H9 (cell line): Measurements from ENCODE around the gene TTLL3. TPM values are rescaled to one million over a fixed set of nuclear protein-coding genes. Genes with fewer than 3 reads are reported as not detected.
A peak's percentile ranks its signal among the peaks of the same experiment; 100 is the strongest.

Experiments
- DNase-seq: peaks from one replicate; pipeline ENCODE4 v3.0.0-alpha.2; 2017
- H2AFZ ChIP-seq: one replicate; pipeline ENCODE4 v1.6.1; 2013; ENCODE audit warnings: mild to moderate bottlenecking, low read length, control low read depth, moderate library complexity
- H2AK5ac ChIP-seq: 2 replicates; pipeline ENCODE4 v1.6.1; 2013; ENCODE audit warnings: low read length, control low read depth, mixed read lengths; ENCODE audit not compliant: insufficient read length
- H2BK120ac ChIP-seq: one replicate; pipeline ENCODE4 v1.6.1; 2013; ENCODE audit warnings: low read depth, mild to moderate bottlenecking, low read length, control low read depth, inconsistent platforms; ENCODE audit not compliant: poor library complexity, severe bottlenecking
- H2BK12ac ChIP-seq: 2 replicates; pipeline ENCODE4 v1.6.1; 2013; ENCODE audit warnings: low read length, control low read depth, mixed read lengths, low read depth; ENCODE audit not compliant: insufficient read length
- H2BK15ac ChIP-seq: 2 replicates; pipeline ENCODE4 v1.6.1; 2013; ENCODE audit warnings: low read depth, low read length, control low read depth
- H2BK20ac ChIP-seq: one replicate; pipeline ENCODE4 v1.6.1; 2013; ENCODE audit warnings: low read depth, mild to moderate bottlenecking, low read length, control low read depth, inconsistent platforms; ENCODE audit not compliant: poor library complexity, severe bottlenecking
- H2BK5ac ChIP-seq: 2 replicates; pipeline ENCODE4 v1.6.1; 2013; ENCODE audit warnings: low read length, control low read depth, mixed read lengths; ENCODE audit not compliant: insufficient read length
- H3K14ac ChIP-seq: 2 replicates; pipeline ENCODE4 v1.6.1; 2013; ENCODE audit warnings: low read length, control low read depth; ENCODE audit not compliant: insufficient read depth
- H3K18ac ChIP-seq: 2 replicates; pipeline ENCODE4 v1.6.1; 2013; ENCODE audit warnings: low read depth, mild to moderate bottlenecking, mixed read lengths, low read length, control low read depth; ENCODE audit not compliant: insufficient read length
- H3K23ac ChIP-seq: 2 replicates; pipeline ENCODE4 v1.6.1; 2013; ENCODE audit warnings: low read length, control low read depth, mixed read lengths, low read depth; ENCODE audit not compliant: insufficient read length
- H3K23me2 ChIP-seq: 2 replicates; pipeline ENCODE4 v1.6.1; 2013; ENCODE audit warnings: low read depth, mild to moderate bottlenecking, mixed read lengths, low read length, control low read depth; ENCODE audit not compliant: insufficient read length, poor library complexity, severe bottlenecking
- H3K27ac ChIP-seq: 2 replicates; pipeline ENCODE4 v1.5.1; 2013; ENCODE audit warnings: low read length, control low read depth, mixed read lengths, low read depth; ENCODE audit not compliant: insufficient read length
- H3K27me3 ChIP-seq: 2 replicates; pipeline ENCODE4 v1.6.1; 2013; ENCODE audit warnings: low read length, control low read depth, inconsistent platforms; ENCODE audit not compliant: insufficient read depth
- H3K4ac ChIP-seq: 2 replicates; pipeline ENCODE4 v1.6.1; 2013; ENCODE audit warnings: low read depth, mild to moderate bottlenecking, control low read depth, inconsistent platforms, low read length, moderate library complexity
- H3K4me1 ChIP-seq: 2 replicates; pipeline ENCODE4 v1.6.1; 2013; ENCODE audit warnings: low read length, control low read depth, inconsistent platforms; ENCODE audit not compliant: insufficient read depth
- H3K4me2 ChIP-seq: 2 replicates; pipeline ENCODE4 v1.6.1; 2013; ENCODE audit warnings: low read length, control low read depth, mixed read lengths; ENCODE audit not compliant: insufficient read length, insufficient read depth
- H3K56ac ChIP-seq: 2 replicates; pipeline ENCODE4 v1.6.1; 2013; ENCODE audit warnings: low read depth, mild to moderate bottlenecking, mixed read lengths, low read length, control low read depth; ENCODE audit not compliant: insufficient read length
- H3K79me1 ChIP-seq: 2 replicates; pipeline ENCODE4 v1.6.1; 2013; ENCODE audit warnings: low read depth, mild to moderate bottlenecking, moderate library complexity, low read length, control low read depth, inconsistent platforms; ENCODE audit not compliant: insufficient read depth, poor library complexity, severe bottlenecking
- H3K79me2 ChIP-seq: 2 replicates; pipeline ENCODE4 v1.6.1; 2013; ENCODE audit warnings: low read length, control low read depth, inconsistent platforms; ENCODE audit not compliant: insufficient read depth
- H3K9ac ChIP-seq: 2 replicates; pipeline ENCODE4 v1.6.1; 2013; ENCODE audit warnings: low read length, control low read depth, mixed read lengths; ENCODE audit not compliant: insufficient read length; ENCODE audit errors: extremely low read depth
- H3K9me3 ChIP-seq: one replicate; pipeline ENCODE4 v1.6.1; 2013; ENCODE audit warnings: low read depth, low read length, inconsistent platforms; ENCODE audit not compliant: control insufficient read depth
- H3T11ph ChIP-seq: one replicate; pipeline ENCODE4 v1.6.1; 2013; ENCODE audit warnings: mild to moderate bottlenecking, low read length, control low read depth, inconsistent platforms
- H4K20me1 ChIP-seq: one replicate; pipeline ENCODE4 v1.6.1; 2013; ENCODE audit not compliant: control insufficient read depth, insufficient read length, insufficient read depth
- H4K5ac ChIP-seq: 2 replicates; pipeline ENCODE4 v1.6.1; 2013; ENCODE audit warnings: low read depth, mild to moderate bottlenecking, mixed read lengths, low read length, control low read depth; ENCODE audit not compliant: insufficient read length
- H4K8ac ChIP-seq: replicated peaks from 2 replicates; pipeline ENCODE4 v1.6.1; 2013; ENCODE audit warnings: low read length, control low read depth, mixed read lengths, low read depth; ENCODE audit not compliant: insufficient read length
- H4K91ac ChIP-seq: 2 replicates; pipeline ENCODE4 v1.6.1; 2013; ENCODE audit warnings: low read depth, mild to moderate bottlenecking, moderate library complexity, mixed read lengths, low read length, control low read depth; ENCODE audit not compliant: insufficient read length
- H3K27ac Mint-ChIP-seq, 3 experiments: 2 replicates in 2 of 3; 3 replicates in 1 of 3; pipeline ENCODE4 v1.8.0; 2020 to 2021; ENCODE audit warnings: mixed read lengths in 3 of 3, mild to moderate bottlenecking in 1 of 3, moderate library complexity in 1 of 3
- H3K27me3 Mint-ChIP-seq: 2 replicates; pipeline ENCODE4 v1.8.0; 2021; ENCODE audit warnings: low read depth, mild to moderate bottlenecking, moderate library complexity, mixed read lengths
- H3K36me3 Mint-ChIP-seq, 3 experiments: 2 replicates in 2 of 3; 3 replicates in 1 of 3; pipeline ENCODE4 v1.8.0; 2020 to 2021; ENCODE audit warnings: low read depth in 3 of 3, mixed read lengths in 3 of 3; ENCODE audit not compliant: insufficient read depth in 1 of 3
- H3K4me1 Mint-ChIP-seq, 2 experiments: 2 replicates each; pipeline ENCODE4 v1.8.0; 2020; ENCODE audit warnings: mixed read lengths in 2 of 2
- H3K4me3 Mint-ChIP-seq, 2 experiments: 2 replicates in 1 of 2; 3 replicates in 1 of 2; pipeline ENCODE4 v1.8.0; 2020 to 2021; ENCODE audit warnings: mild to moderate bottlenecking in 2 of 2, mixed read lengths in 2 of 2, moderate library complexity in 1 of 2
- H3K9me3 Mint-ChIP-seq, 2 experiments: 2 replicates in 1 of 2; 3 replicates in 1 of 2; pipeline ENCODE4 v1.8.0; 2020; ENCODE audit warnings: mild to moderate bottlenecking in 2 of 2, mixed read lengths in 2 of 2, moderate library complexity in 1 of 2
- WGBS: extraction: QIAGEN DNeasy Blood & Tissue Kit; methylation state at CpG from one replicate; pipeline ENCODE4 v1.1.7; 2013; ENCODE audit warnings: missing lambda C conversion rate, low lambda C conversion rate, mixed read lengths; ENCODE audit not compliant: insufficient read length; ENCODE audit errors: extremely low coverage; 5-methylcytosine and 5-hydroxymethylcytosine counted together
- total RNA-seq: library from RNA; stranded (reverse); gene quantifications from 2 replicates; pipeline ENCODE4 v1.2.1, GENCODE V29; 2021
- TF ChIP-seq, protein P1 (sequence below): fragments of 200-600 bp; sonication (generic); conservative IDR thresholded peaks from 3 replicates; pipeline ENCODE4 v1.8.0; 2021; ENCODE audit warnings: antibody characterized with exemption, mild to moderate bottlenecking

TTLL3 gene
- total RNA-seq, 1 experiment from 2014 or later = 14.4 TPM

DNA sequence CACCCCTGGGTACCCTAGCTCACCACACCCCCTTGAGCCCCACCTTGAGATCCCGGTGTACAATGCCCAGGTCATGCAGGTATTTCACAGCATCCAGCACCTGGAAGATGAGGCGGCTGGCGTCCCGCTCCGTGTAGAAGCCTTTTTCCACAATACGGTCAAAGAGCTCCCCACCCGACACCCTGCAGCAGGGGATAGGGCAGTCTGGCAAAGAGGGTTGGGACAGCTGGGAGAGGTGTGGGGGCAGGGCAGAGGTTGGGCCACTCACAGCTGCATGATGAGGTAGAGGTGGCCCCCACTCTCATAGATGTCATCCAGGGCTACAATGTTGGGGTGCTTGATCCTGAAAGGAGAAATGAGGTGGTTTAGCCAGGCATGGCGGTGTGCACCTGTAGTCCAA, 47.2 kb upstream of the TTLL3 start:
- H3K9me3 Mint-ChIP-seq = no peaks in the 10 kb centered on the region
- Histone ChIP-seq H3K9ac (no peak overlapping the region), H4K91ac (no peak overlapping the region), H3K4me2 (no peak overlapping the region), H3K27me3 (no peaks in the 10 kb centered on the region; the same call in 1 of the 2 replicates), H2BK15ac (no peak overlapping the region), H4K20me1 (no peaks in the 10 kb centered on the region), H3K14ac (no peak overlapping the region), H3K4ac (no peak overlapping the region), H2BK5ac (no peak overlapping the region), H2AK5ac (no peak overlapping the region), H3T11ph (no peak overlapping the region), H3K23ac (no peak overlapping the region), H4K8ac (no peak overlapping the region), H3K79me1 (no peaks in the 10 kb centered on the region), H3K27ac (no peak overlapping the region), H2BK20ac (no peak overlapping the region), H3K79me2 (no peaks in the 10 kb centered on the region), H3K23me2 (no peaks in the 10 kb centered on the region), H3K56ac (no peak overlapping the region), H2BK120ac (no peak overlapping the region), H3K18ac (no peak overlapping the region), H2BK12ac (no peak overlapping the region), H3K4me1 (no peaks in the 10 kb centered on the region), H3K9me3 (no peaks in the 10 kb centered on the region), H4K5ac (no peak overlapping the region), H2AFZ (no peak overlapping the region)
- DNase-seq = no peak
- no CpG with 5 or more reads among the region's 8 CpGs for WGBS
- TF ChIP-seq, protein P1, sequence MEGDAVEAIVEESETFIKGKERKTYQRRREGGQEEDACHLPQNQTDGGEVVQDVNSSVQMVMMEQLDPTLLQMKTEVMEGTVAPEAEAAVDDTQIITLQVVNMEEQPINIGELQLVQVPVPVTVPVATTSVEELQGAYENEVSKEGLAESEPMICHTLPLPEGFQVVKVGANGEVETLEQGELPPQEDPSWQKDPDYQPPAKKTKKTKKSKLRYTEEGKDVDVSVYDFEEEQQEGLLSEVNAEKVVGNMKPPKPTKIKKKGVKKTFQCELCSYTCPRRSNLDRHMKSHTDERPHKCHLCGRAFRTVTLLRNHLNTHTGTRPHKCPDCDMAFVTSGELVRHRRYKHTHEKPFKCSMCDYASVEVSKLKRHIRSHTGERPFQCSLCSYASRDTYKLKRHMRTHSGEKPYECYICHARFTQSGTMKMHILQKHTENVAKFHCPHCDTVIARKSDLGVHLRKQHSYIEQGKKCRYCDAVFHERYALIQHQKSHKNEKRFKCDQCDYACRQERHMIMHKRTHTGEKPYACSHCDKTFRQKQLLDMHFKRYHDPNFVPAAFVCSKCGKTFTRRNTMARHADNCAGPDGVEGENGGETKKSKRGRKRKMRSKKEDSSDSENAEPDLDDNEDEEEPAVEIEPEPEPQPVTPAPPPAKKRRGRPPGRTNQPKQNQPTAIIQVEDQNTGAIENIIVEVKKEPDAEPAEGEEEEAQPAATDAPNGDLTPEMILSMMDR = no peak
- H3K4me3 Mint-ChIP-seq = no peak overlapping the region
- H3K27ac Mint-ChIP-seq = 0 out of 7 replicates have a peak overlapping the region, but pooled peaks of 1 of the 3 experiments have one; percentile 29
- H3K36me3 Mint-ChIP-seq = peaks cover 22 to 47% (median 26%) of the 10 kb centered on the region in 3 experiments
- H3K27me3 Mint-ChIP-seq = peaks cover 20% of the 10 kb centered on the region
- H3K4me1 Mint-ChIP-seq = peaks cover 10 to 11% of the 10 kb centered on the region in 2 experiments
